ENCODE results near the gene SLC25A23.

- TF ChIP-seq, protein P1, sequence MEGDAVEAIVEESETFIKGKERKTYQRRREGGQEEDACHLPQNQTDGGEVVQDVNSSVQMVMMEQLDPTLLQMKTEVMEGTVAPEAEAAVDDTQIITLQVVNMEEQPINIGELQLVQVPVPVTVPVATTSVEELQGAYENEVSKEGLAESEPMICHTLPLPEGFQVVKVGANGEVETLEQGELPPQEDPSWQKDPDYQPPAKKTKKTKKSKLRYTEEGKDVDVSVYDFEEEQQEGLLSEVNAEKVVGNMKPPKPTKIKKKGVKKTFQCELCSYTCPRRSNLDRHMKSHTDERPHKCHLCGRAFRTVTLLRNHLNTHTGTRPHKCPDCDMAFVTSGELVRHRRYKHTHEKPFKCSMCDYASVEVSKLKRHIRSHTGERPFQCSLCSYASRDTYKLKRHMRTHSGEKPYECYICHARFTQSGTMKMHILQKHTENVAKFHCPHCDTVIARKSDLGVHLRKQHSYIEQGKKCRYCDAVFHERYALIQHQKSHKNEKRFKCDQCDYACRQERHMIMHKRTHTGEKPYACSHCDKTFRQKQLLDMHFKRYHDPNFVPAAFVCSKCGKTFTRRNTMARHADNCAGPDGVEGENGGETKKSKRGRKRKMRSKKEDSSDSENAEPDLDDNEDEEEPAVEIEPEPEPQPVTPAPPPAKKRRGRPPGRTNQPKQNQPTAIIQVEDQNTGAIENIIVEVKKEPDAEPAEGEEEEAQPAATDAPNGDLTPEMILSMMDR (conservative IDR thresholded peaks at IDR 0.05) = no peak
- no peak for TF ChIP-seq EZH2 (IDR thresholded peaks at IDR 0.05; ENCODE audit: low read depth)
These were observed 30.0 kb downstream of the SLC25A23 start for GRCh38 chr19:6429419-6430221.
